K562 (cell line): ENCODE results near the gene ZNF716.

Source experiments
- EHMT2 ChIP-seq: fragments of 450-650 bp; IDR thresholded peaks from 2 replicates; pipeline ENCODE4 v1.6.1; 2018; ENCODE audit warnings: antibody characterized with exemption
- HCFC1 ChIP-seq: IDR thresholded peaks from 2 replicates; pipeline ENCODE4 v1.6.1; 2012; ENCODE audit warnings: low read depth, low read length, improper control_type of control experiment
- KHSRP ChIP-seq: fragments of 450-650 bp; IDR thresholded peaks from 2 replicates; pipeline ENCODE4 v1.6.1; 2017
- NFIX ChIP-seq: fragments of 250-450 bp; sonication (Bioruptor Pico); IDR thresholded peaks from 2 replicates; pipeline ENCODE4 v1.4.0; 2020; ENCODE audit warnings: low read depth, mild to moderate bottlenecking, moderate library complexity
- NFYB ChIP-seq: IDR thresholded peaks from 2 replicates; pipeline ENCODE4 v1.6.1; 2011; ENCODE audit warnings: mild to moderate bottlenecking, moderate library complexity; ENCODE audit not compliant: insufficient read length; ENCODE audit errors: extremely low read depth
- ZNF212 ChIP-seq: fragments of 450-650 bp; formaldehyde crosslinking; IDR thresholded peaks from 2 replicates; pipeline ENCODE4 v1.4.0; 2020; ENCODE audit warnings: mild to moderate bottlenecking
- TF ChIP-seq, protein P1 (sequence below), 2 experiments: fragments of 450-650 bp; formaldehyde crosslinking in 1 of 2; IDR thresholded peaks; 2 replicates each; pipeline versions ENCODE4 v1.4.0 to v1.6.1; 2014 to 2020; ENCODE audit warnings: mild to moderate bottlenecking in 2 of 2, borderline replicate concordance in 1 of 2, low read depth in 1 of 2

DNA sequence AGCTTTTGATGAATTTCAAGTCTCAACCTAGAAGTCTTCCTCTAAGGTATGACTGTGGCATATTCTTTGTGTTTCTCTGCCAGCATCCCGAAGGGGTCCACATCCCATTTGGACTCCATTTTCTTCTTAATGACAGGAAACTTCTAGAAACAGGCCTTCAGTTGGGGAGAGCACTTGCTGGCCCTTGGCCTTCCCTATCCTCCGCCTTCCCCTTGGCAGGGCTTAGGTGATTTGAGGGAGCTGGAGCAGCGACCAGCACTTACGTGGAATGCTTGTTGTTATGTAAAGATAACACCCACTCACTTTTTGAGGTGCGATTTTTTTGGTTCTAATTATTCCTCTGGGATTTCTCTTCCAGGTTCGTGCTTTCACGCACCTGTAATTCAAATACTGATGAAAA is 42.9 kb upstream of the ZNF716 start:
- TF ChIP-seq EHMT2 (no peak), NFIX (no peak), ZNF212 (no peak), HCFC1 (no peak), KHSRP (no peak), NFYB (no peak)
- TF ChIP-seq, protein P1, sequence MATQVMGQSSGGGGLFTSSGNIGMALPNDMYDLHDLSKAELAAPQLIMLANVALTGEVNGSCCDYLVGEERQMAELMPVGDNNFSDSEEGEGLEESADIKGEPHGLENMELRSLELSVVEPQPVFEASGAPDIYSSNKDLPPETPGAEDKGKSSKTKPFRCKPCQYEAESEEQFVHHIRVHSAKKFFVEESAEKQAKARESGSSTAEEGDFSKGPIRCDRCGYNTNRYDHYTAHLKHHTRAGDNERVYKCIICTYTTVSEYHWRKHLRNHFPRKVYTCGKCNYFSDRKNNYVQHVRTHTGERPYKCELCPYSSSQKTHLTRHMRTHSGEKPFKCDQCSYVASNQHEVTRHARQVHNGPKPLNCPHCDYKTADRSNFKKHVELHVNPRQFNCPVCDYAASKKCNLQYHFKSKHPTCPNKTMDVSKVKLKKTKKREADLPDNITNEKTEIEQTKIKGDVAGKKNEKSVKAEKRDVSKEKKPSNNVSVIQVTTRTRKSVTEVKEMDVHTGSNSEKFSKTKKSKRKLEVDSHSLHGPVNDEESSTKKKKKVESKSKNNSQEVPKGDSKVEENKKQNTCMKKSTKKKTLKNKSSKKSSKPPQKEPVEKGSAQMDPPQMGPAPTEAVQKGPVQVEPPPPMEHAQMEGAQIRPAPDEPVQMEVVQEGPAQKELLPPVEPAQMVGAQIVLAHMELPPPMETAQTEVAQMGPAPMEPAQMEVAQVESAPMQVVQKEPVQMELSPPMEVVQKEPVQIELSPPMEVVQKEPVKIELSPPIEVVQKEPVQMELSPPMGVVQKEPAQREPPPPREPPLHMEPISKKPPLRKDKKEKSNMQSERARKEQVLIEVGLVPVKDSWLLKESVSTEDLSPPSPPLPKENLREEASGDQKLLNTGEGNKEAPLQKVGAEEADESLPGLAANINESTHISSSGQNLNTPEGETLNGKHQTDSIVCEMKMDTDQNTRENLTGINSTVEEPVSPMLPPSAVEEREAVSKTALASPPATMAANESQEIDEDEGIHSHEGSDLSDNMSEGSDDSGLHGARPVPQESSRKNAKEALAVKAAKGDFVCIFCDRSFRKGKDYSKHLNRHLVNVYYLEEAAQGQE (IDR thresholded peaks at IDR 0.05; ENCODE audit: borderline replicate concordance): no peak
- TF ChIP-seq, protein P1 (CRISPR knock-in tag; IDR thresholded peaks at IDR 0.05; ENCODE audit: low read depth): no peak
